Stimulated activated naive CD8-positive, alpha-beta T cell treated with anti-CD3 and anti-CD28 coated beads, Interleukin-15, Interleukin-2, amounts not matched to agents 100 ng/mL and 50 ng/mL, for 24 hours (primary cell): ENCODE measurements around the gene MCCC2.
"Not testable (repeated sequence)": the region's sequence is repeated elsewhere in the genome, so short reads cannot be mapped to it uniquely, and the experiment has no call there.

Experiments used
- H3K27ac Mint-ChIP-seq: one replicate; pipeline ENCODE4 v1.8.0; 2021; ENCODE audit warnings: mild to moderate bottlenecking, mixed read lengths
- H3K27me3 Mint-ChIP-seq: one replicate; pipeline ENCODE4 v1.8.0; 2021; ENCODE audit warnings: mixed read lengths
- H3K36me3 Mint-ChIP-seq: one replicate; pipeline ENCODE4 v1.8.0; 2021; ENCODE audit warnings: low read depth, mixed read lengths
- H3K4me1 Mint-ChIP-seq: one replicate; pipeline ENCODE4 v1.8.0; 2021; ENCODE audit warnings: low read depth, mixed read lengths
- H3K4me3 Mint-ChIP-seq: one replicate; pipeline ENCODE4 v1.8.0; 2021; ENCODE audit warnings: mild to moderate bottlenecking, mixed read lengths
- H3K9me3 Mint-ChIP-seq: one replicate; pipeline ENCODE4 v1.8.0; 2021; ENCODE audit warnings: mixed read lengths

The MCCC2 gene

DNA sequence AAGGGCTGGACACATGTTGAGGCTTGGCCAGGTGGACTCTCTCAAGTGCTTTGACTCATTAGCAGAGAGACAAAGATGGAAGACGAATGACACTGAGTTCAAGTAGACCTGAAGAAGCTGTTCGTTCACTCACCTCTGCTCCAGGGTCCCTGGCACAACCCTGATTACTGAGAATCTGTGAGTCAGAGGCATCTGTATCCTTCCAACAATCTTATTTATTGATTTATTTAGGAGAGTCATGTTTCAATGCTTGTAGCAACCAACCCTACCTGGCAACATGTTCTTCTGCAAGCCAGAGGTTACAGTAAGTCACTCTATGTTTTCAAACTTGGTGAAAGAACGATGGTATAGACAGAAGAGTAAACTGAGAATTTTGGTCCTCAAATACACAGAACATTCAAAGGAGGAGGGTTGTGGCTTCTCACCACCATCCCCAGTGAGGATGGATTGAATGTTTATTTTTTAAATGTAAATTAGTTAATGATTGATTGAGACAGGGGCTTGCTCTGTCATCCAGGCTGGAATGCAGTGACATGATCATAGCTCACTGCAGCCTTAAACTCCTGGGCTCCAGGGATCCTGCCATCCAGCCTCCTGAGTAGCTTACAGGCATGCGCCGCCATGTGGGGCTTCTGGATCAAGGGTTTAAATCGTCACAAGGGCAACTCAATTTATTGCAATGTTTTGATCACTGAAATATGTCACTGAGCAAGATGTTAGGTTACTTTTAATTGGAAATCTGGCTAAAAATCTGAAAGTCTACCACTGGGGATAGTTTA, 76.2 kb downstream of the MCCC2 start:
- Mint-ChIP-seq H3K4me1 (no peaks in the 10 kb centered on the region), H3K27ac (no peak overlapping the region), H3K4me3 (no peak overlapping the region), H3K9me3 (no peaks in the 10 kb centered on the region), H3K36me3 (peaks cover 2% of the 10 kb centered on the region), H3K27me3 (no peaks in the 10 kb centered on the region)

GRCh38 chr5:71664615-71665014, 77.5 kb downstream of the MCCC2 start:
- H3K4me1 Mint-ChIP-seq, H3K36me3 Mint-ChIP-seq, H3K4me3 Mint-ChIP-seq, H3K27me3 Mint-ChIP-seq, H3K9me3 Mint-ChIP-seq, H3K27ac Mint-ChIP-seq: not testable (repeated sequence)

DNA sequence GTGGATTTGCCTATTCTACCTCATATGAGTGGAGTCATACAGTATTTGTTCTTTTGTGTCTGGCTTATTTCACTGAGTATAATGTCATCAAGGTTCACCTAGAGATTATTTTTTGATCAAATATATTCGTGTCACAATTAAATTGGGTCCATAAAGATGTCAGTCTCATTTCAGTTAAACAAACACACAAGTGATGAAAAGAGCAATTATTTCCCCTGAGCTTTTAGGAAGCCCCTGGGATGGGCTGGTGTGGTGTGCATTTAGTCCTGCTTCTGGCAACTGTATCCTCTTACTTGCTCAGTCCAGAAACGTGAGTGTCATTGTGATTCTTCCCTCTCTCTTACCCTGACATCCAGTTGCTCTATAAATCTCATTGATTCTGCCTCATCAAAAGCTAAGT, 79.2 kb downstream of the MCCC2 start:
- Mint-ChIP-seq H3K4me3 (no peak overlapping the region), H3K4me1 (no peaks in the 10 kb centered on the region), H3K27me3 (peaks cover 7% of the 10 kb centered on the region), H3K9me3 (no peaks in the 10 kb centered on the region), H3K36me3 (no peaks in the 10 kb centered on the region), H3K27ac (no peak overlapping the region)

DNA sequence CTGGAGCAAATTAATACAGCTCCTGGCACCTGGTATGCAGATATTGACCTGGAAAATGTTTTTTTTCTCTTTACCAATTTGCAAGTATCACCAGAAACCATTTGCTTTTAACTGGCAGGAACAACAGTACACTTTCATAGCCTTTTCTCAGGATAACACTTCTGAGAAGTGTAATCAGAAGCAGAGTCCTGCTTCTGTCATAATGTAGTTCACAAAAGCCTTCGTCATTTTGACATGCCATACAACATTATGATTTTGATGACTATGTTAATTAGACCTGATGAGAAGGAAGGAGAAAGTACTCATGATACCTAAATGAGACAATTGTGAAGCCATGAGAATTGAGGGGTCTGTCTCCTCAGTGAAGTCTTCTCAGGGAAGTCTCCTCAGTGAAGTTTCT, 90.8 kb downstream of the MCCC2 start:
- H3K4me3 Mint-ChIP-seq, result no peak overlapping the region
- H3K27me3 Mint-ChIP-seq, result peaks cover 53% of the 10 kb centered on the region
- H3K36me3 Mint-ChIP-seq, result no peaks in the 10 kb centered on the region
- H3K9me3 Mint-ChIP-seq, result peaks cover 7% of the 10 kb centered on the region
- H3K27ac Mint-ChIP-seq, result no peak overlapping the region
- no peaks in the 10 kb centered on the region for H3K4me1 Mint-ChIP-seq

- H3K27ac Mint-ChIP-seq, result no peak overlapping the region
- peaks cover 59% of the 10 kb centered on the region for H3K27me3 Mint-ChIP-seq
- no peak overlapping the region for H3K4me3 Mint-ChIP-seq
- no peaks in the 10 kb centered on the region for H3K36me3 Mint-ChIP-seq
- H3K4me1 Mint-ChIP-seq, result no peaks in the 10 kb centered on the region
- peaks cover 10% of the 10 kb centered on the region for H3K9me3 Mint-ChIP-seq
Observed at GRCh38 chr5:71679714-71680113, 92.6 kb downstream of the MCCC2 start.

DNA sequence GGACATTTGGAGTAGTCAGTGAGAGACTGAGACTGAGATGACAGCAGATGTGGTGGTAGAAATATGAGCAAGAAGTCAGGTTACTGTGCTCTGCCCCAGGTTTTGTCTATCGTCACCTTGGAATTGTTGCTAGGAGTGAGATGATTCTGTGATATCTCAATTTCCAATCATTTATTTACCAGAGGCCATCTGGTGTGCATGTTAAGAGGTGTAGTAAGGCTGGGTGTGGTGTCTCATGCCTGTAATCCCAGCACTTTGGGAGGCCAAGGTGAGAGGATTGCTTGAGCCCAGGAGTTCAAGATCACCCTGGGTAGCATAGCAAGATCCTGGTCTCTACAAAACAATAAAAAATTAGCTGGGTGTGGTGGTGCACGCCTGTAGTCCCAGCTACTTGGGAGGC, 93.4 kb downstream of the MCCC2 start:
- peaks cover 63% of the 10 kb centered on the region for H3K27me3 Mint-ChIP-seq
- H3K4me1 Mint-ChIP-seq, result no peaks in the 10 kb centered on the region
- peaks cover 14% of the 10 kb centered on the region for H3K9me3 Mint-ChIP-seq
- no peak overlapping the region for H3K27ac Mint-ChIP-seq
- no peak overlapping the region for H3K4me3 Mint-ChIP-seq
- H3K36me3 Mint-ChIP-seq, result no peaks in the 10 kb centered on the region

DNA sequence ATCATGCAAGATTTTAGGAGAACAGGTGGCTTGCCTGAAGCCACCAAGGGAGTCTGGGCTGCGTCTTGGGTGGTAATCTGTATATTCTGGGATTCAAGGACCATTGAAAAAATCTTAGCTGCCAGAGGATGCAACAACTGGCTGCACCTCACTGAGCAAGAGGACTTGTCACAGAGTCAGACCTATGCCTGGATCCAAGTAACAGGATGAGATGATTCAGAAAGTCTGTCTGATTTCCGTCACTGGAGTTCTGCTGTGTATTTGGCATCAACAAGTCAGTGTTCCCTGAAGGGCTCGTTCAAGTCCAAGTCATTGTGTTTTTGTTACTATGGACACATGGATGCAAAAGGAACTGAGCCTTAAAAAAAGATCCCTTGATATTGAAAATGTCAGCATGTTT, 94.2 kb downstream of the MCCC2 start:
- peaks cover 60% of the 10 kb centered on the region for H3K27me3 Mint-ChIP-seq
- no peaks in the 10 kb centered on the region for H3K36me3 Mint-ChIP-seq
- peaks cover 17% of the 10 kb centered on the region for H3K9me3 Mint-ChIP-seq
- no peaks in the 10 kb centered on the region for H3K4me1 Mint-ChIP-seq
- no peak overlapping the region for H3K4me3 Mint-ChIP-seq
- no peak overlapping the region for H3K27ac Mint-ChIP-seq

DNA sequence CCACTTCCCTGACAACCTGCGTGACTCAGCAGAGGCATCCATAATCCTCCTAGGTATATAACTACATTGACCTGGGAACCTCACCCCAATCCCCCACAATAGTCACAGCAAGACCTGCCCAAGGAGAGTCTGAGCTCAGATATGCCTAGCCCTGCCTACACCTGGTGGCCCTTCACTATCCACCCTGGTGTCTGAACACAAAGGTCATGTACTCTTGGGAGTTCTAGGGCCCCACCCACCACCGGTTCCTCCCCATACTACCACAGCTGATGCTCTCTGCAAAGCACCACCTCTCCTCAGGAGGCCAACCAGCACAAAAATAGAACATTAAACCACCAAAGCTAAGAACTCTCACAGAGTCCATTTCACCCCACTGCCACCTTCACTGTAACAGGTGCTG, 97.2 kb downstream of the MCCC2 start:
- Mint-ChIP-seq H3K9me3 (peaks cover 17% of the 10 kb centered on the region), H3K27ac (no peak overlapping the region), H3K27me3 (peaks cover 65% of the 10 kb centered on the region), H3K36me3 (no peaks in the 10 kb centered on the region), H3K4me3 (no peak overlapping the region), H3K4me1 (no peaks in the 10 kb centered on the region)

DNA sequence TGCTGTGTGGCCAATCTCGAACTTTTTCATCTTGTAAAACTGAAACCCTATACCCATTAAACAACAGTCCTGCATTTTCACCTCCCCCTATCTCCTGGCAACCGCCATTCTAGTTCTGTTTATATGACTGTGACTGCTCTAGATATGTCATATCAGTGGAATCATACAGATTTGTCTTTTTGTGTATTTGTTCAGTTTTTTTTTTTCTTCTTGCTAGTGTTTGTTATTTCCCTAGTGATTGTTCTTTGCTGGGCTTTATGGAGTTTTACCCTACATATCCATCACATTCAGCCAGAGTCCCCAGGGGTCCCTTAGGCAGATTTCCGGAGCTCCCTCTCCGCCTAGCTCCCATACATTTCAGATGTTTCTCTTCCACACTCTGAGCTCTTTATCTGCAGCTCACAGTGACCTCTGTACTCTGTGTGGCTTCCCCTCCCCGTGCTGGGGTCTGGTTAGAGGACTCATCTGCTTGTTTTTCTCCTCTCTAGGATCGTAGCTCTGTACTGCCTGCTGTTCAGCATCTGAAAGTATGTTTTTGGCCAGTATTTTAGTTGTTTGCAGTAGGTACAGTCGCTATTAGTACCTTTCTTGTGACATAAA, 106.8 kb downstream of the MCCC2 start:
- H3K36me3 Mint-ChIP-seq, result no peaks in the 10 kb centered on the region
- H3K9me3 Mint-ChIP-seq, result peaks cover 4% of the 10 kb centered on the region
- H3K4me3 Mint-ChIP-seq, result no peak overlapping the region
- H3K27me3 Mint-ChIP-seq, result peaks cover 19% of the 10 kb centered on the region
- peaks cover 7% of the 10 kb centered on the region for H3K4me1 Mint-ChIP-seq
- H3K27ac Mint-ChIP-seq, result no peak overlapping the region

- peaks cover 4% of the 10 kb centered on the region for H3K9me3 Mint-ChIP-seq
- no peak overlapping the region for H3K4me3 Mint-ChIP-seq
- peaks cover 17% of the 10 kb centered on the region for H3K27me3 Mint-ChIP-seq
- H3K4me1 Mint-ChIP-seq, result peaks cover 7% of the 10 kb centered on the region
- no peaks in the 10 kb centered on the region for H3K36me3 Mint-ChIP-seq
- no peak overlapping the region for H3K27ac Mint-ChIP-seq
Observed at GRCh38 chr5:71695071-71695470, 107.9 kb downstream of the MCCC2 start.

- Mint-ChIP-seq H3K36me3 (no peaks in the 10 kb centered on the region), H3K4me3 (no peak overlapping the region)
Observed at GRCh38 chr5:71695595-71695994, 108.5 kb downstream of the MCCC2 start.

GRCh38 chr5:71697967-71698366, 110.8 kb downstream of the MCCC2 start:
- H3K9me3 Mint-ChIP-seq, result peaks cover 4% of the 10 kb centered on the region
- H3K27ac Mint-ChIP-seq, result no peak overlapping the region
- H3K27me3 Mint-ChIP-seq, result peaks cover 20% of the 10 kb centered on the region
- no peak overlapping the region for H3K4me3 Mint-ChIP-seq
- H3K36me3 Mint-ChIP-seq, result no peaks in the 10 kb centered on the region
- H3K4me1 Mint-ChIP-seq, result peaks cover 7% of the 10 kb centered on the region

More at GRCh38 chr5:71695595-71695994, 108.5 kb downstream of the MCCC2 start:
- Mint-ChIP-seq H3K9me3 (peaks cover 4% of the 10 kb centered on the region), H3K27me3 (peaks cover 17% of the 10 kb centered on the region), H3K27ac (no peak overlapping the region), H3K4me1 (peaks cover 7% of the 10 kb centered on the region)

DNA sequence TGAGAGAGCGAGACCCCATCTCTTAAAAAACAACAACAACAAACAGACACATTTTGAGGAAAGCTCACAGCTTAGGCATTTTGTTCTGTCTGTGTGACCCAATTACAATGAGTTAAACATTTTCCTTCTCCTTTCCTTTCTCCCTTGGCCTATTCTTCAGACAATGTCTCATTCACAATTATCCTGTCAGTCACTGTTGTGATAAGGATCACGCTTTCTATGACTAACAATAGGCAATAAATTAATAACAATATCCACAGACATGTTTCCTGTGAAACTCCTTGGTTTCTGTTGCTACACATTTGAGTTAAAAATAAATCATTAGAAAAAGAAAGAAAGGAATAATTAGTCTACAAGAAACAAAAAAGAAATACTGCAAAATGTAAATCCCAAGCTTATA, 112.1 kb downstream of the MCCC2 start:
- Mint-ChIP-seq H3K36me3 (no peaks in the 10 kb centered on the region), H3K27me3 (peaks cover 15% of the 10 kb centered on the region), H3K4me3 (no peak overlapping the region), H3K9me3 (peaks cover 4% of the 10 kb centered on the region), H3K4me1 (peaks cover 7% of the 10 kb centered on the region), H3K27ac (no peak overlapping the region)

DNA sequence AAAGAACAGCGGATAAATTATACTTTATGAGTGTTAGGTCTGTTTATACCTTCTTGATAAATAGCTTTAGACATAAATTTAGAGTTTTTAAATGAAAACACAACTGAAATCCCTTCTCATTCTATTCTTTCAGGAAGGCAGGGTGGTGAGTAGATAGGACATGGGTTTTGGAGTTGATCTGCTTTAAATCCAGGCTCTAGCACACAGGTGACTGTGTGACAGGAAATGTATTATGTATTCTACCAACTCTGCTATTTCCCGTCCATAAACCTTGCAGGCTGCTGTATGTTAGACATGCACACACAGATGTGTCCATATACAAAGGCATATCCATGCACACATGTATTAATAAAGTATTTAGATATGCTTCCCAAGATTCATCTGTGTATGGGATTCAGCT, 112.6 kb downstream of the MCCC2 start:
- Mint-ChIP-seq H3K36me3 (no peaks in the 10 kb centered on the region), H3K27me3 (peaks cover 12% of the 10 kb centered on the region), H3K27ac (no peak overlapping the region), H3K9me3 (peaks cover 4% of the 10 kb centered on the region), H3K4me1 (peaks cover 7% of the 10 kb centered on the region), H3K4me3 (no peak overlapping the region)

DNA sequence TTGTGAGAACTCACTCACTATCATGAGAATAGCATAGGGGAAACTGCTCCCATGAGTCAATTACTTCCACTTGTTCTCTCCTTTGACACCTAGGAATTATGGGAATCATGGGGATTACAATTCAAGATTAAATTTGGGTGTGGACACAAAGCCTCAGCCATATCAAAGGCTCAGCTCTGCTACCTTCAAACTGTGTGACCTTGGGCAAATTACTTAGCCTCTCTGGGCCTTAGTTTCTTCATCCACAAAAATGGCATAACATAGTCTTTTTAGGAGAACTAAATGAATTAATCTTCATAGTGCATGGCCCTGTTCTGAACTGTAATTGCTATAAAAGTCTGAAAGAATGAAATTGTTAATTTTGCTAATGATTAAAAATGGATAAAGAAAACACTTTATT, 113.7 kb downstream of the MCCC2 start:
- Mint-ChIP-seq H3K4me3 (no peak overlapping the region), H3K9me3 (peaks cover 4% of the 10 kb centered on the region), H3K27me3 (peaks cover 12% of the 10 kb centered on the region), H3K27ac (no peak overlapping the region), H3K36me3 (no peaks in the 10 kb centered on the region), H3K4me1 (peaks cover 7% of the 10 kb centered on the region)

DNA sequence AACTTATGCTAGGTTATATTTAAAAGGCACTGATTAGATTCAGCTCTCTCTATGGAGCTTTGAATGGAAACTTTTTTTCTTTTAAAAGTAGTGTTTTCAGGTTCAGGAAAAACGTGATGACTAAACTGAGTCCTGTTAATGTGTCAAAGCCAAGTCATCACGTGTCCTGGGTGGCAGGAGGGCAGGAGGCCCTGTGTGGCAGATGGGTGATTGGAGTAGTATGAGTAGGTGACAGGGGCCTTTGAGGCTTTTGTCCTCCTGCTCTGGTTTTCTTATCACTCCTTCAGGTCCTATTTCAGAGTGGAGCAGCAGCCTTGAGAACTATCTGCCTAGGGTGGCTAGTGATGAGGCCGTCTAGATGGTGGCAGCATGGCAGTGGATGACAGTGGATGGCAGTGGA, 114.3 kb downstream of the MCCC2 start:
- H3K27me3 Mint-ChIP-seq, result peaks cover 9% of the 10 kb centered on the region
- peaks cover 4% of the 10 kb centered on the region for H3K9me3 Mint-ChIP-seq
- peaks cover 7% of the 10 kb centered on the region for H3K4me1 Mint-ChIP-seq
- H3K4me3 Mint-ChIP-seq, result no peak overlapping the region
- no peak overlapping the region for H3K27ac Mint-ChIP-seq
- no peaks in the 10 kb centered on the region for H3K36me3 Mint-ChIP-seq
